Breast epithelium (tissue), 4 donors: ENCODE measurements around the gene GUCA2B. TPM values are rescaled to one million over a fixed set of nuclear protein-coding genes. Genes with fewer than 3 reads are reported as not detected.

Source experiments
- DNase-seq, 2 donors: peaks; one replicate each; pipeline ENCODE4 v3.0.0-alpha.2; 2019; ENCODE audit warnings: low spot score in 2 of 2
- H3K27ac ChIP-seq, 2 donors: fragments of 200-600 bp; sonication (generic) in 1 of 2; one replicate each; pipeline ENCODE4 v1.5.1; 2016 to 2019; ENCODE audit warnings: mild to moderate bottlenecking in 1 of 2
- H3K27me3 ChIP-seq, 2 donors: fragments of 200-600 bp; sonication (generic) in 1 of 2; one replicate each; pipeline versions ENCODE4 v1.5.1 to v1.6.0; 2017 to 2019; ENCODE audit warnings: control low read depth in 1 of 2, mild to moderate bottlenecking in 1 of 2
- H3K36me3 ChIP-seq: fragments of 200-600 bp; one replicate; pipeline ENCODE4 v1.5.1; 2019
- H3K4me1 ChIP-seq, 2 donors: fragments of 200-600 bp; sonication (generic); one replicate each; pipeline ENCODE4 v1.5.1; 2016 to 2019; ENCODE audit warnings: control low read depth in 1 of 2
- H3K4me3 ChIP-seq, 3 donors: fragments of 200-600 bp; sonication (generic); 1 replicate in 2 of 3; 2 replicates in 1 of 3; pipeline ENCODE4 v1.5.1; 2016 to 2019; ENCODE audit warnings: mild to moderate bottlenecking in 3 of 3, moderate library complexity in 2 of 3
- H3K9me3 ChIP-seq, 2 donors: fragments of 200-600 bp; sonication (generic) in 1 of 2; one replicate each; pipeline ENCODE4 v1.5.1; 2016 to 2019; ENCODE audit warnings: control low read depth in 1 of 2
- POLR2A ChIP-seq: fragments of 450-650 bp; IDR thresholded peaks from one replicate; pipeline ENCODE4 v1.6.1; 2016; ENCODE audit warnings: antibody characterized with exemption, mild to moderate bottlenecking, moderate library complexity
- POLR2AphosphoS5 ChIP-seq, 3 donors: sonication (generic); formaldehyde crosslinking; IDR thresholded peaks; one replicate each; pipeline ENCODE4 v1.6.1; 2017; ENCODE audit warnings: antibody characterized with exemption in 3 of 3
- intact Hi-C: fragments of 100-400 bp; cut with DNase I; formaldehyde crosslinking; loops from one replicate; pipeline ENCODE4 v1.15.1; 2023; ENCODE audit warnings: low total_unique reads
- total RNA-seq, 3 donors: library from RNA; depleted of rRNA; stranded (reverse); fragments of >200 nt; gene quantifications; one replicate each; pipeline ENCODE4 v1.1.0, GENCODE V29; 2016
- TF ChIP-seq, protein P1 (sequence below), 3 donors: fragments of 450-650 bp; IDR thresholded peaks; one replicate each; pipeline ENCODE4 v1.5.1; 2016 to 2017; ENCODE audit warnings: antibody characterized with exemption in 3 of 3, mild to moderate bottlenecking in 3 of 3, moderate library complexity in 3 of 3

Gene GUCA2B
- total RNA-seq, 3 donors from 2014 or later = not detected

DNA sequence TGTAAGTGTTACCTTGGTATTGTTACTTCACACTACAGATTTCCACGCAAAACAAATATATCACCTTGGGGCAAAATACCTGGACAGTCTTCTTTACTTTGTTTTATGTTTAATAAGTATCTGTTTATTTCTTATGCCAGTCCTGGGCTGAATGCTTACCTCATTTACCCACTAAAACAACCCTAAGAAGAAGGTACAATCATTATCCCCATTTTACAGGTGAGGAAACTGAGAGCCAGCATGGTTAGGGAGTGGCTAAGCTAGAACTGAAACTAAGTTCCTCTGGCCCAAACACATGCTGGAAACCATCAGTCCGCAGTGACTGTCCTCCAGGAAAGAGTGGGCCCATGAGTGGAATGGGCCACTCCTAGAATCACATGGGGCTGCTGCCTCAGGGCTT is 13.0 kb upstream of the GUCA2B start:
- Histone ChIP-seq H3K4me3 (no peak overlapping the region), H3K4me1 (no peaks in the 10 kb centered on the region), H3K27ac (no peak overlapping the region), H3K36me3 (no peaks in the 10 kb centered on the region), H3K9me3 (no peaks in the 10 kb centered on the region), H3K27me3 (peaks cover 0 to 3% of the 10 kb centered on the region in 2 donors)
- DNase-seq = no peak
- TF ChIP-seq POLR2AphosphoS5 (IDR thresholded peaks at IDR 0.05) = no peak
- TF ChIP-seq POLR2A = no peak
- TF ChIP-seq, protein P1, sequence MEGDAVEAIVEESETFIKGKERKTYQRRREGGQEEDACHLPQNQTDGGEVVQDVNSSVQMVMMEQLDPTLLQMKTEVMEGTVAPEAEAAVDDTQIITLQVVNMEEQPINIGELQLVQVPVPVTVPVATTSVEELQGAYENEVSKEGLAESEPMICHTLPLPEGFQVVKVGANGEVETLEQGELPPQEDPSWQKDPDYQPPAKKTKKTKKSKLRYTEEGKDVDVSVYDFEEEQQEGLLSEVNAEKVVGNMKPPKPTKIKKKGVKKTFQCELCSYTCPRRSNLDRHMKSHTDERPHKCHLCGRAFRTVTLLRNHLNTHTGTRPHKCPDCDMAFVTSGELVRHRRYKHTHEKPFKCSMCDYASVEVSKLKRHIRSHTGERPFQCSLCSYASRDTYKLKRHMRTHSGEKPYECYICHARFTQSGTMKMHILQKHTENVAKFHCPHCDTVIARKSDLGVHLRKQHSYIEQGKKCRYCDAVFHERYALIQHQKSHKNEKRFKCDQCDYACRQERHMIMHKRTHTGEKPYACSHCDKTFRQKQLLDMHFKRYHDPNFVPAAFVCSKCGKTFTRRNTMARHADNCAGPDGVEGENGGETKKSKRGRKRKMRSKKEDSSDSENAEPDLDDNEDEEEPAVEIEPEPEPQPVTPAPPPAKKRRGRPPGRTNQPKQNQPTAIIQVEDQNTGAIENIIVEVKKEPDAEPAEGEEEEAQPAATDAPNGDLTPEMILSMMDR (IDR thresholded peaks at IDR 0.05) = no peak
- intact Hi-C loops = no loop called here

DNA sequence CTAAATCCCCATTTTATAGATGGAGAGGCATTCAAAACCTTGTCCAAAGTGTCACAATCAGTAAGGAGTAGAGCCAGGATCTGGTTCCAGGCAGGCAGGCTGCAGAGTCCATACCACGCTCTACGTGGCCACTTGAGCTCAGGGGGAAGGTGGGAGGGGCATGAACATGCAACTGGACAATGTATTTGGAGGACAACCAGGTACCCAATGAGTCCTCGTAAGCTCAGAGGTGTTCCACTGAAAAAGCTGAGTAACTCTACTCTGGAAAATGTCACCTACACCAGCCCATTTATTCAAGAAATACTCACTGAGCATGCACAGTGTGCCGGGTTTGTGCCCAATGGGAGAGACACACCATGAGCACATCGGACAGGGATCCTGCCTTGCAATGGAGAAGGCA is 11.2 kb upstream of the GUCA2B start:
- no peak overlapping the region for H3K27ac ChIP-seq
- no peaks in the 10 kb centered on the region for H3K36me3 ChIP-seq
- TF ChIP-seq, protein P1 (IDR thresholded peaks at IDR 0.05) = no peak
- TF ChIP-seq POLR2A (no peak), POLR2AphosphoS5 (IDR thresholded peaks at IDR 0.05) (no peak)
- H3K9me3 ChIP-seq = no peaks in the 10 kb centered on the region
- H3K4me1 ChIP-seq = peaks cover 0 to 5% of the 10 kb centered on the region in 2 donors
- H3K4me3 ChIP-seq = no peak overlapping the region
- intact Hi-C loops = no loop called here
- H3K27me3 ChIP-seq = peaks cover 0 to 3% of the 10 kb centered on the region in 2 donors
- DNase-seq = no peak

DNA sequence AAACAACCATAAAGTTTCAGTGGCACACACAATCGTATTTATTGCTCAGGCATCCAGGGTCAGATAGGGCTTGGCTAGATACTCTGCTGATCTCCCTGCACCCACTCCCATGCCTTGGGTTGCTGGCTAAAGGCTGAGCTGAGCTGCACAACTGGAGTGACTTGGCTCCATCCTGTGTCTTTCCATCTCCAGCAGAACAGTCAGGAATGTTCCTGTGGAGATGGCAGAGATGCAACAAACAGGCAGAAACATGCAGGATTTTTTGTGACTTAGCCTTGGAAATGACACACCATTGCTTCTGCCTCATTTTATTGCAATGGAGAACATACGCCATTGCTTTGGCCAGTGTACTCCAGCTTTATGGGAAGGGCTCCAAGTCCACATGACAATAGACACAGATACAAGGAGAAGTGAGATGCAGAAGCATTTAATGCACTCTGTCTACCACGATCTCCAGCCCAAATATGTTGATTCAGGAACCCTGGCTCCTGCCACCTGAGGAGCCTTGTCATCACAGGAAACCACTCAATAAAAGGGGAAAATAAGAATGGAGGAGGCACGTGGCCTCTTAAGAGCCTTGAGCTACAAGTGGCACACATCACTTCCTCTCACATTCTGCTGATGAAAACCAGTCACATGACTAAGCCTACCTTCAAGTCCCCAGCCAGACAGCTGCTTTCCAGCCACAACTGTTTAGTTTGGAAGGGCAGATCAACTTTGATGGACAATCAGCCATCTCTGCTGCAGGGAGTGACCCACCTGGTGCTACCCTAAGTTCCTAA is 10.1 kb upstream of the GUCA2B start:
- H3K9me3 ChIP-seq = no peaks in the 10 kb centered on the region
- H3K27me3 ChIP-seq = peaks cover 0 to 3% of the 10 kb centered on the region in 2 donors
- peaks cover 0 to 7% of the 10 kb centered on the region in 2 donors for H3K4me1 ChIP-seq
- intact Hi-C loops = no loop called here
- DNase-seq = no peak
- H3K27ac ChIP-seq = peak overlapping the region in 1 of 2 donors; percentile 25
- H3K36me3 ChIP-seq = no peaks in the 10 kb centered on the region
- TF ChIP-seq, protein P1 (IDR thresholded peaks at IDR 0.05) = no peak
- TF ChIP-seq POLR2AphosphoS5 (IDR thresholded peaks at IDR 0.05) (no peak), POLR2A (no peak)
- H3K4me3 ChIP-seq = no peak overlapping the region

DNA sequence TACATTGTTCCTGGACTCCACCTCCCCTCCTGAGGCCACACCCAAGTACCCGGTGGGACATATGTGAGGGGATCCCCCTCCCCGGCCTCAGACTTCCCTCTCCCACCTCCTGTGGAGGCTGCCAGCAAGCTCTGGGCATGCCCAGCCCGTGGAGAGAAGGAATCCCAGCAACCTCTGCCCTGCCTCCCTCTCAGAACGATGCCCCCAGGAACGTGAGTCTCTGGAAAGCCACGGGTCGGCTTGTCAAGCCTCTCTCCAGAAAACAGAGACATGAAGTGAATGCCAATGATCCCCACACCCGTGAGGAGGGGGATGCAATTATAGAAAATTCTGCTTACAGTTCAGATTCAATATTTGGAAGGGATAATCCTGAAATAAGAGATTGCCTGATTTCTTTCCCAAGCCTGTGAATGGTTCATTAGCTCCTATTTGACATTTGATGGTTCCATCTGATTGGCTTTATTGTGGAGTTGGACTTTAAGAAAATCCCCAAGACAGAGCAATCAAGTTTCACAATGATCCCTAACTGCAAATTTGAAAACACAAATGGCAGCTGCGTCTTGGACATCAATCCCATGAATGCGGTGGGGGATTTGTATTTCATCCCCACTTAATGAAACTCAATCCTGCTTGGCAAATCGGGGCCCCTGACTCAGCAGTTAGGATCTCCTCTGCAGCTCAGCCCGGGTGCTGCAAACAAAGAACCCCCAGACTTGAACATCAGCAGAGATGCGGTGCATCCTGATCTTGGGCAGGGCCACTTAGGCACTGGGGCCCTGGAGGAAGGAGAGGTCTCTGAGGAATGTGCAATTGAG is 9.1 kb upstream of the GUCA2B start:
- H3K4me1 ChIP-seq = peaks cover 0 to 7% of the 10 kb centered on the region in 2 donors
- peak overlapping the region in 1 of 2 donors; percentile 25 for H3K27ac ChIP-seq

More for the DNA sequence above, 9.1 kb upstream of the GUCA2B start:
- no peak for TF ChIP-seq POLR2AphosphoS5 (IDR thresholded peaks at IDR 0.05)
- no peak for TF ChIP-seq POLR2A
- TF ChIP-seq, protein P1 (IDR thresholded peaks at IDR 0.05) = no peak
- no peaks in the 10 kb centered on the region for H3K36me3 ChIP-seq
- intact Hi-C loops = no loop called here
- no peak for DNase-seq
- H3K9me3 ChIP-seq = no peaks in the 10 kb centered on the region
- peaks cover 0 to 3% of the 10 kb centered on the region in 2 donors for H3K27me3 ChIP-seq
- no peak overlapping the region for H3K4me3 ChIP-seq
